H1 (cell line): Measurements from ENCODE around the gene MAP3K14. TPM values are rescaled to one million over a fixed set of nuclear protein-coding genes. Genes with fewer than 3 reads are reported as not detected.

Experiments
- CTCF ChIA-PET: fragments of 300-600 bp; sonication (Branson Sonifier 250); formaldehyde crosslinking; loops from one replicate; lab custom pipeline; 2021; ENCODE audit not compliant: partially characterized antibody; lab: Charles Lee
- POLR2A ChIA-PET: fragments of 300-600 bp; sonication (Branson Sonifier 250); formaldehyde crosslinking; loops from one replicate; lab custom pipeline; 2021; ENCODE audit warnings: inconsistent platforms; ENCODE audit not compliant: partially characterized antibody; lab: Charles Lee
- DNase-seq, 2 experiments: peaks; one replicate each; pipeline versions ENCODE4 v3.0.0 to v3.0.0-alpha.2; 2010 to 2022; ENCODE audit warnings: low spot score in 2 of 2, low read depth in 1 of 2, mixed read lengths in 1 of 2
- FAIRE-seq: peaks from 2 replicates; lab custom pipeline; 2011; peaks lifted over from hg19 to GRCh38; lab: Jason Lieb, UNC
- H2AFZ ChIP-seq: 2 replicates; pipeline ENCODE4 v1.8.1; 2012; ENCODE audit warnings: low read length, inconsistent platforms
- H2AK5ac ChIP-seq: 2 replicates; pipeline ENCODE4 v1.6.1; 2013; ENCODE audit warnings: low read depth, low read length
- H2BK120ac ChIP-seq: replicated peaks from 2 replicates; pipeline ENCODE3; 2013; ENCODE audit warnings: low read depth, low read length, inconsistent platforms
- H2BK12ac ChIP-seq: 2 replicates; pipeline ENCODE4 v1.6.1; 2013; ENCODE audit warnings: low read depth, low read length
- H2BK15ac ChIP-seq: 2 replicates; pipeline ENCODE4 v1.6.1; 2013; ENCODE audit warnings: low read length
- H2BK20ac ChIP-seq: 2 replicates; pipeline ENCODE4 v1.6.1; 2013; ENCODE audit warnings: low read length
- H2BK5ac ChIP-seq: 2 replicates; pipeline ENCODE4 v1.6.1; 2013; ENCODE audit warnings: low read depth, low read length
- H3K14ac ChIP-seq: 2 replicates; pipeline ENCODE4 v1.6.1; 2013; ENCODE audit warnings: inconsistent platforms; ENCODE audit not compliant: insufficient read length
- H3K18ac ChIP-seq: 2 replicates; pipeline ENCODE4 v1.6.1; 2013; ENCODE audit warnings: low read length; ENCODE audit errors: extremely low read depth
- H3K23ac ChIP-seq: 2 replicates; pipeline ENCODE4 v1.6.1; 2013; ENCODE audit warnings: inconsistent platforms; ENCODE audit not compliant: insufficient read length
- H3K23me2 ChIP-seq: 2 replicates; pipeline ENCODE4 v1.6.1; 2013; ENCODE audit warnings: low read depth, low read length
- H3K27ac ChIP-seq: 2 replicates; pipeline ENCODE4 v1.6.1; 2011; ENCODE audit warnings: low read depth, low read length, inconsistent platforms
- H3K27me3 ChIP-seq, 4 experiments: replicated peaks in 1 of 4; 1 replicate in 1 of 4; 2 replicates in 3 of 4; pipeline versions ENCODE4 v1.6.1 to v1.8.1; 2011 to 2013; ENCODE audit warnings: low read length in 3 of 4, mild to moderate bottlenecking in 3 of 4, inconsistent platforms in 2 of 4, mixed read lengths in 2 of 4, moderate library complexity in 1 of 4; ENCODE audit not compliant: control insufficient read depth in 3 of 4, insufficient read depth in 3 of 4; ENCODE audit errors: extremely low read depth in 1 of 4
- H3K36me3 ChIP-seq, 4 experiments: 2 replicates each; pipeline versions ENCODE4 v1.6.1 to v1.8.1; 2011 to 2013; ENCODE audit warnings: mild to moderate bottlenecking in 4 of 4, low read length in 3 of 4, moderate library complexity in 2 of 4, control low read depth in 1 of 4, inconsistent platforms in 1 of 4; ENCODE audit not compliant: insufficient read depth in 4 of 4, control insufficient read depth in 2 of 4
- H3K4ac ChIP-seq: replicated peaks from 2 replicates; pipeline ENCODE3; 2013; ENCODE audit warnings: low read length, low read depth, mixed read lengths, inconsistent platforms; ENCODE audit not compliant: insufficient read length
- H3K4me1 ChIP-seq, 4 experiments: replicated peaks in 1 of 4; 1 replicate in 1 of 4; 2 replicates in 3 of 4; pipeline versions ENCODE4 v1.6.1 to v1.8.1; 2011 to 2013; ENCODE audit warnings: low read length in 3 of 4, inconsistent platforms in 2 of 4, mixed read lengths in 1 of 4; ENCODE audit not compliant: insufficient read depth in 4 of 4, control insufficient read depth in 3 of 4
- H3K4me2 ChIP-seq, 2 experiments: 2 replicates each; pipeline versions ENCODE4 v1.6.1 to v1.8.1; 2011 to 2013; ENCODE audit warnings: low read depth in 2 of 2, low read length in 2 of 2, control low read depth in 1 of 2, inconsistent platforms in 1 of 2, mild to moderate bottlenecking in 1 of 2; ENCODE audit not compliant: insufficient read depth in 1 of 2
- H3K4me3 ChIP-seq, 4 experiments: fragments of 200-600, 300-600 bp in 1 of 4; sonication (generic), shearing (Covaris generic), sonication (Bioruptor Twin) in 1 of 4; 2 replicates each; pipeline versions ENCODE4 v1.5.1 to v1.8.1; 2011 to 2016; ENCODE audit warnings: low read length in 4 of 4, low read depth in 3 of 4, control low read depth in 2 of 4, inconsistent platforms in 2 of 4, mild to moderate bottlenecking in 2 of 4, mixed read lengths in 1 of 4, moderate library complexity in 1 of 4; ENCODE audit not compliant: insufficient read depth in 2 of 4; ENCODE audit errors: extremely low read depth in 1 of 4
- H3K56ac ChIP-seq: replicated peaks from 2 replicates; pipeline ENCODE3; 2013; ENCODE audit warnings: low read depth, mild to moderate bottlenecking, mixed read lengths, low read length, inconsistent platforms; ENCODE audit not compliant: insufficient read length
- H3K79me1 ChIP-seq: 2 replicates; pipeline ENCODE4 v1.6.1; 2013; ENCODE audit warnings: low read depth, low read length, control low read depth
- H3K79me2 ChIP-seq, 2 experiments: 2 replicates each; pipeline versions ENCODE4 v1.6.1 to v1.8.1; 2012 to 2013; ENCODE audit warnings: low read length in 2 of 2, mild to moderate bottlenecking in 2 of 2, inconsistent platforms in 1 of 2; ENCODE audit not compliant: insufficient read depth in 2 of 2, control insufficient read depth in 1 of 2
- H3K9ac ChIP-seq, 4 experiments: replicated peaks in 1 of 4; 1 replicate in 1 of 4; 2 replicates in 3 of 4; pipeline versions ENCODE4 v1.6.1 to v1.8.1; 2011 to 2013; ENCODE audit warnings: low read depth in 3 of 4, low read length in 3 of 4, control low read depth in 2 of 4, mild to moderate bottlenecking in 2 of 4, moderate library complexity in 2 of 4, inconsistent platforms in 1 of 4; ENCODE audit errors: extremely low read depth in 1 of 4
- H3K9me3 ChIP-seq, 2 experiments: 2 replicates each; pipeline versions ENCODE4 v1.6.1 to v1.8.1; 2012 to 2013; ENCODE audit warnings: mild to moderate bottlenecking in 2 of 2, moderate library complexity in 2 of 2, control low read depth in 1 of 2, inconsistent platforms in 1 of 2, low read depth in 1 of 2, low read length in 1 of 2, mixed read lengths in 1 of 2; ENCODE audit not compliant: insufficient read depth in 2 of 2
- H4K20me1 ChIP-seq, 2 experiments: replicated peaks in 1 of 2; 2 replicates each; pipeline versions ENCODE3 to v1.8.1; 2011 to 2013; ENCODE audit warnings: inconsistent platforms in 2 of 2, low read length in 2 of 2, mild to moderate bottlenecking in 1 of 2; ENCODE audit not compliant: insufficient read depth in 2 of 2, control insufficient read depth in 1 of 2
- H4K5ac ChIP-seq: 2 replicates; pipeline ENCODE4 v1.6.1; 2013; ENCODE audit warnings: low read length, low read depth, mixed read lengths, inconsistent platforms; ENCODE audit not compliant: insufficient read length
- H4K8ac ChIP-seq: 2 replicates; pipeline ENCODE4 v1.8.0; 2013; ENCODE audit warnings: mild to moderate bottlenecking, moderate library complexity, low read length, inconsistent platforms; ENCODE audit not compliant: insufficient read depth; ENCODE audit errors: extremely low read depth
- H4K91ac ChIP-seq: replicated peaks from 2 replicates; pipeline ENCODE3; 2013; ENCODE audit warnings: low read length, mixed read lengths, inconsistent platforms; ENCODE audit not compliant: insufficient read length
- BRCA1 ChIP-seq: IDR thresholded peaks from 2 replicates; pipeline ENCODE4 v1.6.1; 2012; ENCODE audit warnings: low read depth, low read length, improper control_type of control experiment
- CREB1 ChIP-seq: IDR thresholded peaks from 2 replicates; pipeline ENCODE4 v1.6.1; 2012; ENCODE audit warnings: inconsistent platforms
- HDAC2 ChIP-seq, 2 experiments: fragments of 300-600 bp in 1 of 2; sonication (generic) in 1 of 2; IDR thresholded peaks; 2 replicates each; pipeline ENCODE4 v1.6.1; 2011 to 2012; ENCODE audit warnings: low read depth in 2 of 2, low read length in 2 of 2, mild to moderate bottlenecking in 2 of 2, moderate library complexity in 2 of 2, borderline replicate concordance in 1 of 2, inconsistent platforms in 1 of 2
- HDAC6 ChIP-seq: IDR thresholded peaks from one replicate; pipeline ENCODE4 v1.7.1; 2012; ENCODE audit warnings: low read depth, mild to moderate bottlenecking, inconsistent platforms, low read length, moderate library complexity
- JUN ChIP-seq: IDR thresholded peaks from 2 replicates; pipeline ENCODE4 v1.6.1; 2011; ENCODE audit warnings: low read depth, mild to moderate bottlenecking, improper control_type of control experiment, low read length
- JUND ChIP-seq: IDR thresholded peaks from 2 replicates; pipeline ENCODE4 v1.6.1; 2011; ENCODE audit warnings: mild to moderate bottlenecking, improper control_type of control experiment, low read length
- KDM4A ChIP-seq: IDR thresholded peaks from one replicate; pipeline ENCODE4 v1.7.1; 2012; ENCODE audit warnings: low read depth, mild to moderate bottlenecking, moderate library complexity, low read length, inconsistent platforms; ENCODE audit not compliant: severe bottlenecking
- MAFK ChIP-seq: IDR thresholded peaks from 2 replicates; pipeline ENCODE4 v1.6.1; 2012; ENCODE audit warnings: low read depth, mild to moderate bottlenecking, improper control_type of control experiment, low read length
- POLR2AphosphoS5 ChIP-seq: IDR thresholded peaks from 2 replicates; pipeline ENCODE4 v1.6.1; 2011; ENCODE audit warnings: low read depth, low read length
- SRF ChIP-seq: IDR thresholded peaks from 2 replicates; pipeline ENCODE4 v1.6.1; 2011; ENCODE audit warnings: mild to moderate bottlenecking, low read depth, low read length, moderate library complexity
- SUZ12 ChIP-seq: fragments of 200-600 bp; sonication (generic); IDR thresholded peaks from 2 replicates; pipeline ENCODE4 v1.6.1; 2012; ENCODE audit warnings: mild to moderate bottlenecking, inconsistent platforms, low read length, moderate library complexity, mixed read lengths
- TAF7 ChIP-seq: optimal IDR thresholded peaks from 2 replicates; pipeline ENCODE3; 2011; ENCODE audit warnings: low read depth, mild to moderate bottlenecking, inconsistent platforms, low read length, moderate library complexity, borderline replicate concordance
- WGBS, 2 experiments: shearing (Covaris generic) in 1 of 2; methylation state at CpG; one replicate each; pipeline versions ENCODE4 v1.1.6 to v1.1.7; 2013 to 2015; ENCODE audit warnings: low lambda C conversion rate in 2 of 2, mixed read lengths in 2 of 2, inconsistent platforms in 1 of 2, low coverage in 1 of 2, missing lambda C conversion rate in 1 of 2; ENCODE audit not compliant: insufficient replicate concordance in 2 of 2, insufficient coverage in 1 of 2, insufficient read length in 1 of 2; ENCODE audit errors: extremely low coverage in 1 of 2, missing lambda C conversion rate in 1 of 2; 5-methylcytosine and 5-hydroxymethylcytosine counted together
- polyA plus RNA-seq, 7 experiments: library from polyadenylated mRNA; depleted of rRNA in 3 of 7; stranded (reverse) in 5 of 7; unstranded in 2 of 7; fragments of >200 nt in 5 of 7; fragments of 200-250 nt in 2 of 7; gene quantifications; 1 replicate in 5 of 7; 2 replicates in 1 of 7; 4 replicates in 1 of 7; pipeline versions ENCODE4 v1.2.1 to v1.2.3, GENCODE V29; 2011 to 2013; ENCODE audit warnings: missing spikeins in 2 of 7, mixed read lengths in 2 of 7
- total RNA-seq: library from RNA; stranded (reverse); fragmentation: NEBNext Ultra II Directional; extraction: Animal tissue kit (Norgen Biotek cat#: 25700); gene quantifications from 2 replicates; pipeline ENCODE4 v1.2.1, GENCODE V29; 2021

The MAP3K14 gene
- total and polyA plus RNA-seq, 2 of the 8 experiments (the other 6 are each of a cell fraction or from before 2014, with no cell fraction given) = 5.2 to 6.1 TPM

- Histone ChIP-seq H2AFZ (no peak overlapping the region), H4K5ac (no peak overlapping the region), H3K4me3 (peak overlapping the region; percentile 70 to 82 (median 74); a peak in 7 of 8 replicates), H3K23ac (no peak overlapping the region), H4K20me1 (peaks cover 1 to 3% of the 10 kb centered on the region in 2 experiments), H2BK5ac (no peak overlapping the region), H2BK20ac (no peak overlapping the region), H4K8ac (no peak overlapping the region), H3K4ac (no peak overlapping the region), H3K9ac (peak overlapping the region in 2 of 4 experiments; percentile 4 to 25; a peak in 1 of 7 replicates), H3K27ac (no peak overlapping the region), H2BK120ac (no peak overlapping the region), H2BK12ac (no peak overlapping the region), H2BK15ac (no peak overlapping the region), H2AK5ac (no peak overlapping the region), H3K9me3 (no peaks in the 10 kb centered on the region), H3K23me2 (peaks cover 10% of the 10 kb centered on the region; the same call in 1 of the 2 replicates), H3K56ac (no peak overlapping the region), H3K4me1 (peaks cover 3 to 20% (median 13%) of the 10 kb centered on the region in 4 experiments), H3K36me3 (peaks cover 0 to 5% (median 1%) of the 10 kb centered on the region in 4 experiments; a peak in 3 of 8 replicates), H3K18ac (no peak overlapping the region; the same call in 1 of the 2 replicates), H3K79me2 (peaks cover 0 to 7% of the 10 kb centered on the region in 2 experiments; a peak in 1 of 4 replicates), H3K14ac (no peak overlapping the region), H3K27me3 (no peaks in the 10 kb centered on the region; a peak in 2 of 7 replicates), H4K91ac (no peak overlapping the region), H3K79me1 (peaks cover 9% of the 10 kb centered on the region), H3K4me2 (peak overlapping the region; percentile 78 to 85)
- TF ChIP-seq POLR2AphosphoS5 (no peak), SRF (no peak), TAF7 (no peak), MAFK (no peak), HDAC2 (IDR thresholded peaks at IDR 0.05; ENCODE audit: borderline replicate concordance in 1 of 2, low read depth in 2 of 2, low read length in 2 of 2) (no peak), CREB1 (no peak), HDAC6 (no peak), BRCA1 (no peak), SUZ12 (no peak), JUN (no peak), KDM4A (no peak), JUND (no peak)
- ChIA-PET CTCF (interaction anchor here (0.7 to 21.3 kb wide), 16 partner anchors 11 to 151 kb away, joined by 3 to 362 read pairs (median 10); partner anchors contain the start of gene ACBD4), POLR2A (interaction anchor here (1.3 to 4.7 kb wide), 6 partner anchors 10 to 98 kb away, joined by 3 to 43 read pairs (median 18); partner anchors contain the start of gene HEXIM1)
- 88% methylated on average over 8 of the region's 8 CpGs; no CpG with 5 or more reads in 1 of the 2 experiments for WGBS, 2 experiments
- FAIRE-seq (no peak), DNase-seq (no peak)
Measured at GRCh38 chr17:45246338-45246737, 70.5 kb downstream of the MAP3K14 start.
